ENCODE data around the gene STK32C.

- TF ChIP-seq POLR2AphosphoS5 (IDR thresholded peaks at IDR 0.05; ENCODE audit: low read depth, low read length) (no peak), PAX5 (IDR thresholded peaks at IDR 0.05; ENCODE audit: insufficient read depth, low read length, severe bottlenecking) (no peak), POLR2A (IDR thresholded peaks at IDR 0.05; ENCODE audit: low read depth, low read length) (no peak), TAF1 (IDR thresholded peaks at IDR 0.05; ENCODE audit: low read depth, low read length) (no peak), SPI1 (IDR thresholded peaks at IDR 0.05; ENCODE audit: low read depth, low read length) (no peak), POU2F2 (IDR thresholded peaks at IDR 0.05; ENCODE audit: low read depth, low read length) (no peak)
Observed at GRCh38 chr10:132306864-132307751, 642 bp downstream of the STK32C start.
